Stomach (tissue), 9 donors: ENCODE results near the gene TAS2R50. TPM values are rescaled to one million over a fixed set of nuclear protein-coding genes. Genes with fewer than 3 reads are reported as not detected.

Source experiments
- DNase-seq, 2 donors: peaks; one replicate each; pipeline versions ENCODE4 v3.0.0 to v3.0.0-alpha.2; 2013 to 2019
- H3K27ac ChIP-seq, 5 donors: fragments of 200-600 bp in 4 of 5; sonication (generic) in 4 of 5; one replicate each; pipeline ENCODE4 v1.5.1; 2013 to 2019; ENCODE audit warnings: mild to moderate bottlenecking in 1 of 5, moderate library complexity in 1 of 5
- H3K27me3 ChIP-seq, 3 donors: fragments of 200-600 bp; sonication (generic); one replicate each; pipeline ENCODE4 v1.5.1; 2017 to 2019; ENCODE audit warnings: mixed run types in 1 of 3
- H3K36me3 ChIP-seq, 4 donors: fragments of 200-600 bp; sonication (generic); 1 replicate in 3 of 4; 2 replicates in 1 of 4; pipeline ENCODE4 v1.5.1; 2016 to 2019
- H3K4me1 ChIP-seq, 4 donors: fragments of 200-600 bp; sonication (generic); one replicate each; pipeline ENCODE4 v1.5.1; 2016 to 2019
- H3K4me3 ChIP-seq, 4 donors: fragments of 200-600 bp; sonication (generic) in 3 of 4; one replicate each; pipeline ENCODE4 v1.5.1; 2016 to 2019; ENCODE audit warnings: mild to moderate bottlenecking in 1 of 4
- H3K9me3 ChIP-seq, 4 donors: fragments of 200-600 bp; sonication (generic); one replicate each; pipeline ENCODE4 v1.5.1; 2016 to 2019
- CTCF ChIP-seq, 7 experiments: fragments of 450-650 bp in 4 of 7; fragments of 200-600 bp in 3 of 7; sonication (generic) in 3 of 7; IDR thresholded peaks; one replicate each; pipeline ENCODE4 v1.5.1; 2016 to 2019; ENCODE audit warnings: antibody characterized with exemption in 7 of 7, control low read depth in 2 of 7, mild to moderate bottlenecking in 1 of 7
- EP300 ChIP-seq: sonication (generic); formaldehyde crosslinking; IDR thresholded peaks from one replicate; pipeline ENCODE4 v1.6.1; 2017; ENCODE audit warnings: antibody characterized with exemption
- POLR2A ChIP-seq, 4 donors: fragments of 450-650 bp; IDR thresholded peaks; one replicate each; pipeline ENCODE4 v1.6.1; 2016; ENCODE audit warnings: antibody characterized with exemption in 4 of 4, control low read depth in 2 of 4, mild to moderate bottlenecking in 1 of 4, moderate library complexity in 1 of 4
- POLR2AphosphoS5 ChIP-seq, 3 donors: sonication (generic); formaldehyde crosslinking; IDR thresholded peaks; one replicate each; pipeline ENCODE4 v1.6.1; 2016; ENCODE audit warnings: antibody characterized with exemption in 3 of 3
- WGBS, 5 donors: extraction: QIAGEN DNeasy Blood & Tissue Kit in 3 of 5; methylation state at CpG; one replicate each; pipeline versions ENCODE4 v1.1.5 to v1.1.7; 2013 to 2018; 5-methylcytosine and 5-hydroxymethylcytosine counted together
- intact Hi-C: fragments of 100-400 bp; cut with DNase I; formaldehyde crosslinking; loops from one replicate; pipeline ENCODE4 v1.15.1; 2023; ENCODE audit warnings: low total_unique reads
- polyA plus RNA-seq, 3 donors: library from polyadenylated mRNA; stranded (reverse); fragments of 200-250 nt; gene quantifications; one replicate each; pipeline ENCODE4 v1.2.3, GENCODE V29; 2013
- total RNA-seq, 5 donors: library from RNA; depleted of rRNA; stranded (reverse); fragments of >200 nt; gene quantifications; one replicate each; pipeline versions ENCODE4 v1.1.0 to v1.2.3, GENCODE V29; 2014 to 2016
- donor health status: healthy with polysubstance abuse.
- donor health status: Bipolar disorder and iron deficiency.
- donor health status: healthy.

Gene TAS2R50
- total and polyA plus RNA-seq, 8 donors, result 2.9 to 7.7 TPM; not detected in 6

- TF ChIP-seq CTCF (IDR thresholded peaks at IDR 0.05) (no peak), EP300 (no peak), POLR2A (IDR thresholded peaks at IDR 0.05) (no peak), POLR2AphosphoS5 (IDR thresholded peaks at IDR 0.05) (no peak)
- H3K4me3 ChIP-seq, result no peak overlapping the region
- H3K36me3 ChIP-seq, result no peaks in the 10 kb centered on the region
- H3K27ac ChIP-seq, result no peak overlapping the region
- WGBS, 5 donors, result 61 to 74% (median 66%) methylated on average over 4 of the region's 4 CpGs
- no peaks in the 10 kb centered on the region for H3K27me3 ChIP-seq
- DNase-seq, result peak in 1 of 2 donors; percentile 43
- H3K9me3 ChIP-seq, result peaks cover 0 to 5% (median 0%) of the 10 kb centered on the region in 4 donors
- intact Hi-C loops, result no loop called here
- H3K4me1 ChIP-seq, result no peaks in the 10 kb centered on the region
These were observed 44.6 kb downstream of the TAS2R50 start for GRCh38 chr12:10941916-10942607.

GRCh38 chr12:10941369-10941768, 45.3 kb downstream of the TAS2R50 start:
- no peak for TF ChIP-seq POLR2A (IDR thresholded peaks at IDR 0.05)
- TF ChIP-seq CTCF (IDR thresholded peaks at IDR 0.05), result no peak
- no peak for TF ChIP-seq EP300
- TF ChIP-seq POLR2AphosphoS5 (IDR thresholded peaks at IDR 0.05), result no peak
- no peaks in the 10 kb centered on the region for H3K27me3 ChIP-seq
- no peak overlapping the region for H3K4me3 ChIP-seq
- H3K36me3 ChIP-seq, result no peaks in the 10 kb centered on the region
- DNase-seq, result no peak
- peaks cover 0 to 5% (median 0%) of the 10 kb centered on the region in 4 donors for H3K9me3 ChIP-seq
- intact Hi-C loops, result no loop called here
- no peaks in the 10 kb centered on the region for H3K4me1 ChIP-seq
- no peak overlapping the region for H3K27ac ChIP-seq

GRCh38 chr12:10940389-10940788, 46.3 kb downstream of the TAS2R50 start:
- 84 to 93% (median 88%) methylated on average over 2 of the region's 2 CpGs for WGBS, 5 donors
- Histone ChIP-seq H3K36me3 (no peaks in the 10 kb centered on the region), H3K27me3 (no peaks in the 10 kb centered on the region), H3K9me3 (peaks cover 0 to 5% (median 0%) of the 10 kb centered on the region in 4 donors), H3K4me1 (no peaks in the 10 kb centered on the region), H3K4me3 (no peak overlapping the region), H3K27ac (no peak overlapping the region)
- no peak for DNase-seq
- intact Hi-C loops, result no loop called here
- TF ChIP-seq POLR2A (IDR thresholded peaks at IDR 0.05), result no peak
- no peak for TF ChIP-seq POLR2AphosphoS5 (IDR thresholded peaks at IDR 0.05)
- TF ChIP-seq CTCF (IDR thresholded peaks at IDR 0.05), result no peak
- no peak for TF ChIP-seq EP300

- 77 to 93% (median 87%) methylated on average over 1 of the region's 1 CpG for WGBS, 5 donors
- H3K27ac ChIP-seq, result no peak within 1 kb of the TSS
- intact Hi-C loops, result no loop called here
- DNase-seq, result no peak
- H3K36me3 ChIP-seq, result no peaks in the 10 kb centered on the region
- H3K9me3 ChIP-seq, result peaks cover 0 to under 1% (median 0%) of the 10 kb centered on the region in 4 donors
- TF ChIP-seq CTCF (IDR thresholded peaks at IDR 0.05) (no peak), POLR2A (IDR thresholded peaks at IDR 0.05) (no peak), EP300 (no peak), POLR2AphosphoS5 (IDR thresholded peaks at IDR 0.05) (no peak)
- no peaks in the 10 kb centered on the region for H3K27me3 ChIP-seq
- no peak within 1 kb of the TSS for H3K4me3 ChIP-seq
- no peaks in the 10 kb centered on the region for H3K4me1 ChIP-seq
These were observed 47.5 kb downstream of the TAS2R50 start, which contains the start of gene TAS2R14 for GRCh38 chr12:10939163-10939562. TSS of gene TAS2R14 (minus strand) at chr12:10939263. CDS start at chr12:10939207, 56 bp downstream.
